Fibroblast of villous mesenchyme (primary cell): ENCODE data around the gene UAP1. TPM values are rescaled to one million over a fixed set of nuclear protein-coding genes. Genes with fewer than 3 reads are reported as not detected.

Source experiments
- DNase-seq: peaks from one replicate; pipeline ENCODE4 v3.0.0-alpha.2; 2010; ENCODE audit warnings: low read depth
- H3K4me3 ChIP-seq: 2 replicates; pipeline ENCODE4 v1.5.1; 2011; ENCODE audit warnings: low read depth, mild to moderate bottlenecking, low read length
- CTCF ChIP-seq: IDR thresholded peaks from 2 replicates; pipeline ENCODE4 v1.5.1; 2012; ENCODE audit warnings: low read depth, mild to moderate bottlenecking, low read length; ENCODE audit not compliant: insufficient read depth
- total RNA-seq: library from RNA; depleted of rRNA; stranded (reverse); fragments of >200 nt; gene quantifications from 2 replicates; pipeline ENCODE4 v1.2.3, GENCODE V29; 2012

UAP1 gene
- total RNA-seq, result 93.1 and 108 TPM in 2 replicates

DNA sequence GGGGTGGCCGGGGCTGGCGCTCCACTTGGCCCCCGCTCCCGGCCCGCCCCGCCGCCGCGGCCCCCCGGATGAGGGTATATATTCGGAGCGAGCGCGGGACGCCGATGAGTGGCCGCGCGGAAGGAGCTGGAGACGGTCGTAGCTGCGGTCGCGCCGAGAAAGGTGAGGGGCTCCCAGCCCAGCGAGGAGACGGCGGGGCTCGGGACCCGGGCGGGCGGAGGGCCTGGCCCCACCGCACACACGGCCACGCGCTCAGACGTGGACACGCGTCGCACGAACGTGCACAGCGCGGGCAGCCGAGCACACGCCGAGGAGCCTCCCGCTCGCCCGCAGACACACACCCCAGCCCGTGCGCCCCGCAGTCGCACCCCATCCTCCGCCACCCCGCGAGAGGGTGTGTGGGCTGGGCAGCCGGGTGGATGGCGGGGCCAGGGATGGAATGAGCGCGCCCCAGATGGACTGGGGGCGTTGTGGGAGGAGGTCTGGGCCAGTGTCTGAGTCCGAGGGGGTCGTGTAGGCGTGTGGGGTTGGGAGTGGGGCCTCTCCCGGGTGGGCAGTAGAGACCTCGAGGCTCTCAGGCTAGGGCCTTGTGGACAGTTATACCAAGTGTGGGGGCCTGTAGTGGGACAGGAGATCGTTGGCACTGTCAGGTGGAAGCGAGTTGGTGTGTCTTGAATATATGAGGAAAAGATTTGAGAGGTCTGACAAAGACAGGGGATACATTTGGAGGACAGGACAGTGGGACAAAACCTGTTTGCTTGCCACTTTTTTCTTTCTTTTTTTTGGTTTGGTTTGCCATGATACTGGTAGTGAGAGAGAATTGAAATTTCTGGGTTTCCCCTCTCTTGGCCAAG, at the start of gene UAP1:
Gene UAP1 (plus strand): TSS at position 107 of the 854 bp plus-strand sequence. CDS start 4,347 bp downstream, outside the sequence.
- no peak for DNase-seq
- no peak for TF ChIP-seq CTCF
- H3K4me3 ChIP-seq, result peak within 1 kb of the TSS; percentile 81

DNA sequence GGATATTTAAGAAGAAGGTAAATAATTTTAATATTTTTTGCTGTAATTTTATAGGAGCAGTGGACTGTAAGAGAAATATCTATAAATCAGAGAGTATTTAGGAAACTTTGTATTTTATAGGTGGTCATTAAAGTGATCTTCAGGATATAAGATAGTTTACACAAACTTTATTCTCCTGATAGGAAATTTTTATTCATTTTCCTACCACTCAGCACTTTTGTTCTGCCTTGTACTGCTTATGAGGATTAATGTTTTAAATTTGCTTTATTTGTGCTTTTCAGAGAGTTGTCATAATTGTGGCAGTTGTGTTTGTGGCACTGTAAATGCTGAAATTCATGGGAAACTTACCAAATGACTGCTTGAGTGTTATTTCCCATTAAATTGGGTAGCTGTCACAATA, 34.2 kb upstream of the UAP1 start:
- no peak for TF ChIP-seq CTCF
- H3K4me3 ChIP-seq, result no peak overlapping the region
- no peak for DNase-seq

GRCh38 chr1:162530307-162530987, 31.1 kb upstream of the UAP1 start:
- H3K4me3 ChIP-seq, result no peak overlapping the region
- no peak for DNase-seq
- no peak for TF ChIP-seq CTCF

GRCh38 chr1:162530988-162531319, 30.6 kb upstream of the UAP1 start:
- TF ChIP-seq CTCF, result no peak
- no peak overlapping the region for H3K4me3 ChIP-seq
- no peak for DNase-seq

DNA sequence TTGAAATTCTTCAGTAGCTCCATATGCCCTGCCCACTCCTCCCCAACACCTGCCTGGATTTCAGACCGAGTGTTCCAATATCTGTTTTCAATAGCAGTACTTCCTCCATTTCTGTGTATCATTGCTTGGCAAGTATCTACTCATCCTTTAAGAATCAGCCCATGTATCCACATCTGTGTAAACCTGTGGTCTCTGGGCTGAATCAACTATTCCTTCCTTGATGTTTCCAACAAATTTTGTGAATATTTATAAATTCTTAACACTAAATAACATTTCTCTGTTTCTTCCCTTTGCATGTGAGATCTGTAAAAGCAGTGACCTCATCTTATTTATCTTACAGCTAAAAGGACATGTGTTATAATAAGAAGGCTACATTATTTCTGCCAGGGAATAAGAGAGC, 26.0 kb upstream of the UAP1 start:
- H3K4me3 ChIP-seq, result no peak overlapping the region
- TF ChIP-seq CTCF, result no peak
- DNase-seq, result no peak

GRCh38 chr1:162536511-162536910, 25.0 kb upstream of the UAP1 start:
- TF ChIP-seq CTCF, result no peak
- no peak for DNase-seq

More at GRCh38 chr1:162536511-162536910, 25.0 kb upstream of the UAP1 start:
- H3K4me3 ChIP-seq, result no peak overlapping the region
